HAP-1 (cell line): Measurements from ENCODE around the gene ITIH4.
A peak's percentile ranks its signal among the peaks of the same experiment; 100 is the strongest.

ENCODE experiments used
- DNase-seq, 2 experiments: peaks; one replicate each; pipeline ENCODE4 v3.0.0-alpha.2; 2016 to 2020; ENCODE audit warnings: low spot score in 2 of 2
- H3K27me3 ChIP-seq: fragments of 250-450 bp; sonication (Bioruptor Pico); 2 replicates; pipeline ENCODE4 v1.5.1; 2020; ENCODE audit warnings: low read depth, mild to moderate bottlenecking, moderate library complexity
- H3K36me3 ChIP-seq: fragments of 250-450 bp; sonication (Bioruptor Pico); replicated peaks from 2 replicates; pipeline ENCODE4 v1.5.1; 2020; ENCODE audit warnings: mild to moderate bottlenecking
- H3K4me1 ChIP-seq: fragments of 250-450 bp; sonication (Bioruptor Pico); 2 replicates; pipeline ENCODE4 v1.5.1; 2020; ENCODE audit warnings: mild to moderate bottlenecking
- H3K4me3 ChIP-seq: fragments of 250-450 bp; sonication (Bioruptor Pico); 2 replicates; pipeline ENCODE4 v1.5.1; 2020; ENCODE audit warnings: mild to moderate bottlenecking, moderate library complexity
- H3K9me3 ChIP-seq: fragments of 250-450 bp; sonication (Bioruptor Pico); 2 replicates; pipeline ENCODE4 v1.5.1; 2020; ENCODE audit warnings: mild to moderate bottlenecking, moderate library complexity
- in situ Hi-C: fragments of 300-500 bp; cut with MboI; formaldehyde crosslinking; loops from 3 replicates; pipeline ENCODE4 v1.14.3; 2020; ENCODE audit warnings: low sequenced_read_pairs, inconsistent platforms, mixed read lengths

ITIH4 gene

DNA sequence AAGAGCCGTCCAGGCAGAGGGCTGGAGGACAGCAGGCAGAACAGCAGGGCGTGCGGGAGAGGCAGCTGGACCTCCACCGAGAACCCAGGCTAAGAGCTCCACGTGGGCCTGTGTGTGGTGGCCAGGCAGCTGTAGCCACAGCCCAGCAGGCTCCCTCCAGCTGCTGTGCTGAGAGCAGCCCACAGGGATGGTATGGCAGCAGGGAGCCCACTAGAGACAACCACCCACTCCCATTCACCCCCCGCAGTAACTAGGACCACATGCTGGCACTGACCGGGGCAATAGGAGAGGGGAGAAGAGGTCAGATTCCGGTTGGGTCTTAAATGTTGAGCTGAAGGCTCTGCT, 29.9 kb upstream of the ITIH4 start:
- no peaks in the 10 kb centered on the region for H3K27me3 ChIP-seq
- DNase-seq: no peak
- in situ Hi-C loops: no loop called here
- peaks cover 2% of the 10 kb centered on the region; the same call in 1 of the 2 replicates for H3K9me3 ChIP-seq
- H3K4me3 ChIP-seq: no peak overlapping the region
- no peaks in the 10 kb centered on the region for H3K4me1 ChIP-seq
- H3K36me3 ChIP-seq: no peaks in the 10 kb centered on the region

- in situ Hi-C loops: no loop called here
- H3K9me3 ChIP-seq: no peaks in the 10 kb centered on the region
- H3K4me3 ChIP-seq: no peak overlapping the region
- no peak for DNase-seq
- no peaks in the 10 kb centered on the region for H3K27me3 ChIP-seq
- no peaks in the 10 kb centered on the region for H3K4me1 ChIP-seq
- H3K36me3 ChIP-seq: no peaks in the 10 kb centered on the region
Measured at GRCh38 chr3:52859686-52860423, 29.4 kb upstream of the ITIH4 start.

DNA sequence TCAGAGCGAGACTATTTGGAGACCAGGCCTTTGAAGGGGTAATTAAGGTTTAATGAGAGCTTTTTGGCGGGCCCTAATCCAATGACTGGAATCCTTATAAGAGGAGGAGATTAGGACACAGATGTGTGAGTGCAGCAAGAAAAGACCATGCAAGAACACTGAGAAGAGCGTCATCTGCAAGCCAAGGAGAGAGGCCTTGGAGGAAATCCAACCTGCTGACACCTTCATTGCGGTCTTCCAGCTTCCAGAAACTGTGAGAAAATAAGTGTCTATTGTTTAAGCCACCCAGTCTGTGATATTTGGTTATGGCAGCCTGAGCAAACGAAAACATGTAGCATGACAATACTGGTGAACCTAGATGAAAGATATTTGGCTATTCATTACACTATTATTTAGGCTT, 27.4 kb upstream of the ITIH4 start:
- H3K27me3 ChIP-seq: no peaks in the 10 kb centered on the region
- in situ Hi-C loops: no loop called here
- no peak for DNase-seq
- peaks cover 10% of the 10 kb centered on the region for H3K4me1 ChIP-seq
- H3K4me3 ChIP-seq: no peak overlapping the region
- no peaks in the 10 kb centered on the region for H3K36me3 ChIP-seq
- H3K9me3 ChIP-seq: no peaks in the 10 kb centered on the region

- DNase-seq: no peak
- H3K36me3 ChIP-seq: no peaks in the 10 kb centered on the region
Measured at GRCh38 chr3:52857133-52857532, 26.7 kb upstream of the ITIH4 start.

DNA sequence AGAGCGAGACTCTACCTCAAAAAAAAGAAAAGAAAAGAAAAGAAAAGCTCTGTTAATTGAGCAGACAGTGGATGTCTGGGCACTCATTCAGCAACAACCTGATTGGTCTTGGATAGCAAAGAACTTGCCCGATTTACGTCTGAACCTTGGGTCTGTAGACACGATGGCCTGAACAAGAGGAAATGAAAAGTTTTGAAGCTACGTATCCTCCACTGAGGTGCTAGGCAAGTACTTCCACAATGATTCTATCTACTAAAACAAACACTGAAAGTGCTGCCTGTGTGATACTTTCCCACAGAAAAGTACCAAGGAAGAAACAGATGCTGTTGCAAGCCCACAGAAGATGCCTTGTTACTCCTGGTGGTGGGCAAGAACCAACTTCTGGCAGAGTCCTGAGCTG, 26.2 kb upstream of the ITIH4 start:
- Histone ChIP-seq H3K9me3 (no peaks in the 10 kb centered on the region), H3K4me1 (peaks cover 18% of the 10 kb centered on the region), H3K4me3 (no peak overlapping the region), H3K36me3 (peaks cover 3% of the 10 kb centered on the region), H3K27me3 (no peaks in the 10 kb centered on the region)
- no peak for DNase-seq
- in situ Hi-C loops: no loop called here

More at GRCh38 chr3:52857133-52857532, 26.7 kb upstream of the ITIH4 start:
- Histone ChIP-seq H3K4me3 (no peak overlapping the region), H3K4me1 (peaks cover 16% of the 10 kb centered on the region), H3K9me3 (no peaks in the 10 kb centered on the region), H3K27me3 (no peaks in the 10 kb centered on the region)
- in situ Hi-C loops: no loop called here

- in situ Hi-C loops: loop anchor here (5.0 kb wide), 1 partner anchor 218 kb away; no protein-coding TSS in a partner anchor
- Histone ChIP-seq H3K9me3 (no peaks in the 10 kb centered on the region), H3K4me3 (no peak overlapping the region), H3K36me3 (peaks cover 11% of the 10 kb centered on the region), H3K4me1 (peaks cover 18% of the 10 kb centered on the region), H3K27me3 (no peaks in the 10 kb centered on the region)
- no peak for DNase-seq
Measured at GRCh38 chr3:52854013-52854412, 23.5 kb upstream of the ITIH4 start.

DNA sequence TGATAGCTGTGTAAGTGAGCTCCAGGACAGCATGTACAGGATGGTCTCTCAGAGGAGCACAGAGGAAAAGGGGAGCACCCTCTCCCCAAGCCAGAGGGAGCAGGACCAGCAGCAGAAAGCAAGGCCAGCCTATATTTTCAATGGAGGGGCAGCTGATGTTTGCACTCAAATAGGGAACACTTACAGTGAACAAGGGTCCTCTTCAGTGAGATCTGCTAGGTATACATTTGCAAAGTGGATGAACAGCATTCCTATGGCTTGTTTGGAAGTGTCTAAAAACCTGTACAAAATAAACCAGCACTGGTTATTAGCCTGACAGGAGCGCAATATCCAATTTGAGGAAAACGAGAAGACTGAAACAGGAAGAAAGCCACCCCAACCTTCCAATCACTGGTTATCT, 21.9 kb upstream of the ITIH4 start:
- H3K9me3 ChIP-seq: no peaks in the 10 kb centered on the region
- DNase-seq: no peak
- in situ Hi-C loops: loop anchor here (5.0 kb wide), 1 partner anchor 220 kb away; no protein-coding TSS in a partner anchor
- H3K27me3 ChIP-seq: no peaks in the 10 kb centered on the region
- H3K4me1 ChIP-seq: peaks cover 18% of the 10 kb centered on the region
- peaks cover 11% of the 10 kb centered on the region for H3K36me3 ChIP-seq
- H3K4me3 ChIP-seq: no peak overlapping the region

DNA sequence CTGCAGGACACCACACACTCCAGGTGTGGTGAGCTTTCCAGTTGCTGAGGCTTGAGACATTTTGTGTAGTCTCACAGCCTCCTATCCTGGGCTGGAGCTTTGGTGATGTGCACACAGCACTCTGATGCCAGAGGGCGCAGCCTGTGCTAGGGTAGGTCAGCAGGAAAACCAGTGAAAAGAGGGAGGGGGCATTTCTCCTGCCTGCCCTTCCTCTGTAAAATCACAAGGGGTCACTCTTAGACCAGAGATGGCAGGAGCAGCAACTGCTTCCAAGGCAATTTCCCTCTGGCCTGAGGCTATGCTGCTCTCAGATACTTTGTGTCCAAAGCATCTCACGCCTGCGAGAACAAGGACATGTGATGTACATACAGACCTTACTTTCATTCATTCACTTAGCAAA, 20.9 kb upstream of the ITIH4 start:
- Histone ChIP-seq H3K4me3 (no peak overlapping the region), H3K27me3 (no peaks in the 10 kb centered on the region), H3K36me3 (peaks cover 11% of the 10 kb centered on the region), H3K9me3 (no peaks in the 10 kb centered on the region), H3K4me1 (peaks cover 18% of the 10 kb centered on the region)
- in situ Hi-C loops: loop anchor here (5.0 kb wide), 1 partner anchor 221 kb away; no protein-coding TSS in a partner anchor
- peak; percentile 76 to 77 for DNase-seq

DNA sequence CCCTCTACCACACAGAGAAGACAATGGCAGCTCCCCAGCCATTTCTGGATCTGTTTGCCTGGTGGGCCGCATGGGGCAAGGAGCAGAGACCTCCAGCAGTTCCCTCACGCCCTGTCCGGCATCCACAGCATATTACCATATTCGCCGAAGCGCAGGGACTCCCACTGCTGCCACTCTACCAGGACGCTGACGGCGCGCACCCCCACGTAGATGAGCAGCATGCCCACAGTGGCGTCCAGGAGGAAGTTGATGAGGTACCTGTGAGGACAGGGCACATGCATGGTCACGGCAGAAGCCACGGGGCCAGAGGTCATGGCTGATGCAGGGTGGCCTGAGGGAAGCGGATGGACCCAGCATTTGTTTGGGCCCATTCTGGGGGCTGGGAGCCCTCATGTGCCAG, 19.2 kb upstream of the ITIH4 start:
- in situ Hi-C loops: loop anchor here (5.0 to 10.0 kb wide), 2 partner anchors 135 to 223 kb away; no protein-coding TSS in a partner anchor
- Histone ChIP-seq H3K36me3 (peaks cover 11% of the 10 kb centered on the region), H3K27me3 (no peaks in the 10 kb centered on the region), H3K4me1 (peaks cover 18% of the 10 kb centered on the region), H3K9me3 (no peaks in the 10 kb centered on the region), H3K4me3 (no peak overlapping the region)
- no peak for DNase-seq

DNA sequence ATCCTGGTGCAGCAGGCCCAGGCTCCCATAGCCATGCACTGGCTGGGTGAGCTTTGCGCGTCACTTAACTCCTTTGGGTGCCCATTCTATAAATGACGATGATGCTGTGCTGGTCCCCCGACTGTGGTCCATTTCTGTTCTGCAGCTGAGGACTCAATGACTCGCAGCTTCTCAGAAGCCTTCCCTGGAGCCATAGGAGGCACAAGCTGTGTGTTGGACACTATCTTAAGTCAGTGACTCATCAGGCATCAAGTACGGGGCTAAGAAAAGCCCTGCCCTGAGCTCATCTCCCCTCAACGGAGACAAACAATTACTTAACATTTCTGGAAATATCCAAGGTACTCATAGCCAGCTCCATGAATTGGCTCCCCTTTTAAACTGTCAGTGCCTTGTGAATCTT, 18.1 kb upstream of the ITIH4 start:
- peaks cover 11% of the 10 kb centered on the region for H3K36me3 ChIP-seq
- H3K4me1 ChIP-seq: peaks cover 15% of the 10 kb centered on the region
- in situ Hi-C loops: loop anchor here (10.0 kb wide), 1 partner anchor 136 kb away; no protein-coding TSS in a partner anchor
- H3K27me3 ChIP-seq: no peaks in the 10 kb centered on the region
- no peak overlapping the region for H3K4me3 ChIP-seq
- H3K9me3 ChIP-seq: no peaks in the 10 kb centered on the region
- DNase-seq: no peak

DNA sequence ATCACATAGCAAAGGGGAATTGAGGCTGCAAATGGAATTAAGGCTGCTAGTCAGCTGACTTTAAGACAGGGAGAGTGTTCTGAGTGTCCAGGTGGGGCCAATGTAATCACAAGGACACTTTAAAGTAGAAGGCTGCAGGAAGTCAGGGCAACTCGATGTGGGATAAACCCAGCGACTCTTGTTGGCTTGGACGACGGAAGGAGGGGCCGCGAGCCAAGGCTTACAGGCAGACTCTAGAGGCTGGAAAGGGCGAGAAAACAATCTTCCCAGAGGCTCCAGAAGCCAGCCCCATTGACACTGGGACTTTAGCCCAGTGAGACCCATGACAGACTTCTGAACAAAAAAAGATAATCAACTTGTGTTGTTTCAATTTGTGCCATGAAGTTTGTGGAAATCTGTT, 17.3 kb upstream of the ITIH4 start:
- Histone ChIP-seq H3K27me3 (no peaks in the 10 kb centered on the region), H3K4me3 (no peak overlapping the region), H3K36me3 (peaks cover 11% of the 10 kb centered on the region), H3K4me1 (peaks cover 7% of the 10 kb centered on the region), H3K9me3 (no peaks in the 10 kb centered on the region)
- DNase-seq: no peak
- in situ Hi-C loops: loop anchor here (10.0 kb wide), 1 partner anchor 137 kb away; no protein-coding TSS in a partner anchor

- in situ Hi-C loops: loop anchor here (10.0 kb wide), 1 partner anchor 138 kb away; no protein-coding TSS in a partner anchor
- H3K4me3 ChIP-seq: no peak overlapping the region
- peaks cover 3% of the 10 kb centered on the region for H3K4me1 ChIP-seq
- H3K27me3 ChIP-seq: no peaks in the 10 kb centered on the region
- H3K9me3 ChIP-seq: no peaks in the 10 kb centered on the region
- H3K36me3 ChIP-seq: peaks cover 11% of the 10 kb centered on the region
- no peak for DNase-seq
Measured at GRCh38 chr3:52847241-52847640, 16.8 kb upstream of the ITIH4 start.

GRCh38 chr3:52846432-52846965, 16.0 kb upstream of the ITIH4 start:
- Histone ChIP-seq H3K27me3 (no peaks in the 10 kb centered on the region), H3K4me1 (no peaks in the 10 kb centered on the region), H3K4me3 (no peak overlapping the region), H3K36me3 (peaks cover 7% of the 10 kb centered on the region; the same call in 1 of the 2 replicates), H3K9me3 (no peaks in the 10 kb centered on the region)
- in situ Hi-C loops: loop anchor here (10.0 kb wide), 1 partner anchor 138 kb away; no protein-coding TSS in a partner anchor
- no peak for DNase-seq
